ENCODE results near the gene COP1. TPM values are rescaled to one million over a fixed set of nuclear protein-coding genes. Genes with fewer than 3 reads are reported as not detected.
"Not testable (repeated sequence)": the region's sequence is repeated elsewhere in the genome, so short reads cannot be mapped to it uniquely, and the experiment has no call there.

Gene COP1
- total RNA-seq, 4 donors from 2014 or later, result 32.5 to 60.1 (median 35.7) TPM

DNA sequence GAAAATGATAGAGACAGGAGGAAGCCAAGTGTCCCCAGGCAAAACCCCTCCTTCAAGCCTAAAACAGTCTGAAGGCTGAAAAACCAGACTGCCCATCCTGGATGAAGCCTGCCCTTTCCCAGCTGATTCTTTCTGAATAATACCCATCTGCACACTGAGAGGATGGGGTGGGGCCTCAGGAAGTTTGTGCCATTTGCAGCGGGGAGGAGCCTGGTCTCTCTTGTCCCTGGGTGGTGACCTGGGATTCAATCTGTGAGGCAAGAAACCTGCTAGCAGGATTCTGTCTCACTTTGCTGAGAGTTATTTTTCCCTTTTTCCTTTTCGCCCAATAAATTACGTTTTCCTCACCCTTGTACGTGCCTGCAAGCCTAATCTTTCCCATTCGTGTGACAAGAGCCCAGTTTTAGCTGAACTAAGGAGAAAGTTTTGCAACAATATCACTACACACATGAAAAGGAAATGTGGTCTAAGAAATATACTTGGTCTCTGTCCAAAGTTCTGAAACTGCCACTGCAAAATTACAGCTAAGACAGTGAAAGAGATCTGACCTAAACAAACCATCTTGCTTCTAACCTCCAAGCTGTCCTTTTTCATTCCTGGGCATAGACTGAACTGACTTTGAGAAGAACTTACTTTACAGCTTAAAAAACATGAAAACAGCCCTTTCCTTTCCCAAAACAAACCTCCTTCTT is 105.0 kb downstream of the COP1 start:
- WGBS, 2 donors, result 91 to 93% methylated on average over 5 of the region's 5 CpGs
- Histone ChIP-seq H3K4me1 (no peaks in the 10 kb centered on the region), H3K36me3 (peaks cover 0 to 77% (median 0%) of the 10 kb centered on the region in 3 donors), H3K9me3 (peaks cover 0 to 54% (median 27%) of the 10 kb centered on the region in 3 donors), H3K27me3 (no peaks in the 10 kb centered on the region), H3K4me3 (no peak overlapping the region), H3K27ac (no peak overlapping the region)
- intact Hi-C loops (cut with DNase I), result no loop called here
- TF ChIP-seq POLR2A (IDR thresholded peaks at IDR 0.05), result no peak
- TF ChIP-seq, protein P1, sequence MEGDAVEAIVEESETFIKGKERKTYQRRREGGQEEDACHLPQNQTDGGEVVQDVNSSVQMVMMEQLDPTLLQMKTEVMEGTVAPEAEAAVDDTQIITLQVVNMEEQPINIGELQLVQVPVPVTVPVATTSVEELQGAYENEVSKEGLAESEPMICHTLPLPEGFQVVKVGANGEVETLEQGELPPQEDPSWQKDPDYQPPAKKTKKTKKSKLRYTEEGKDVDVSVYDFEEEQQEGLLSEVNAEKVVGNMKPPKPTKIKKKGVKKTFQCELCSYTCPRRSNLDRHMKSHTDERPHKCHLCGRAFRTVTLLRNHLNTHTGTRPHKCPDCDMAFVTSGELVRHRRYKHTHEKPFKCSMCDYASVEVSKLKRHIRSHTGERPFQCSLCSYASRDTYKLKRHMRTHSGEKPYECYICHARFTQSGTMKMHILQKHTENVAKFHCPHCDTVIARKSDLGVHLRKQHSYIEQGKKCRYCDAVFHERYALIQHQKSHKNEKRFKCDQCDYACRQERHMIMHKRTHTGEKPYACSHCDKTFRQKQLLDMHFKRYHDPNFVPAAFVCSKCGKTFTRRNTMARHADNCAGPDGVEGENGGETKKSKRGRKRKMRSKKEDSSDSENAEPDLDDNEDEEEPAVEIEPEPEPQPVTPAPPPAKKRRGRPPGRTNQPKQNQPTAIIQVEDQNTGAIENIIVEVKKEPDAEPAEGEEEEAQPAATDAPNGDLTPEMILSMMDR (IDR thresholded peaks at IDR 0.05), result no peak
- no peak for DNase-seq

GRCh38 chr1:176098560-176098959 is 108.5 kb downstream of the COP1 start:
- no peaks in the 10 kb centered on the region for H3K4me1 ChIP-seq
- 92 to 93% methylated on average over 2 of the region's 2 CpGs for WGBS, 2 donors
- no peak overlapping the region for H3K4me3 ChIP-seq
- no peak overlapping the region for H3K27ac ChIP-seq
- H3K36me3 ChIP-seq, result peaks cover 0 to 88% (median 0%) of the 10 kb centered on the region in 3 donors
- DNase-seq, result no peak
- intact Hi-C loops (cut with DNase I), result no loop called here
- H3K27me3 ChIP-seq, result no peaks in the 10 kb centered on the region
- TF ChIP-seq, protein P1 (IDR thresholded peaks at IDR 0.05), result no peak
- TF ChIP-seq POLR2A (IDR thresholded peaks at IDR 0.05), result no peak
- H3K9me3 ChIP-seq, result peaks cover 0 to 67% (median 27%) of the 10 kb centered on the region in 3 donors

DNA sequence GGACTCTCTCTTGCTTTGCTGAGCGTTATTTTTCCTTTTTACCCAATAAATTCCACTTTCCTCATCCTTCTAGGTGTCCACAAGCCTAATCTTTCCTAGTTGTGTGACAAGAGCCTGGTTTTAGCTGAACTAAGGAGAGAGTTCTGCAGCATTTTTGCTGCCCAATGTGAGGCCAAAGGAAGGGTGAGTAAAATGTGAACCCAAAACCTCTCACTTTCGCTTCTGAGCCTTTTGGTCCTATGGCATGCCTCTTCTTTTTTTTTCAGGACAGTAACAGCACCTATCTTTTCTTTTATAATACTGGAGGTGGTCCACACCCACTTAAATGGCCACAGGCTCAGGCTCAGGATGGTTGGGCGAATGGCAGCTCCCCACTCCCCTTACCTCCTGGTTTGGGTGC is 111.1 kb downstream of the COP1 start:
- peaks cover 0 to 53% (median 26%) of the 10 kb centered on the region in 3 donors for H3K9me3 ChIP-seq
- H3K27me3 ChIP-seq, result no peaks in the 10 kb centered on the region
- intact Hi-C loops (cut with DNase I), result no loop called here
- no peak for DNase-seq
- no peak for TF ChIP-seq POLR2A (IDR thresholded peaks at IDR 0.05)
- TF ChIP-seq, protein P1 (IDR thresholded peaks at IDR 0.05), result no peak
- H3K36me3 ChIP-seq, result peaks cover 0 to 66% (median 0%) of the 10 kb centered on the region in 3 donors
- 94 to 97% methylated on average over 3 of the region's 3 CpGs for WGBS, 2 donors
- no peak overlapping the region for H3K4me3 ChIP-seq
- H3K27ac ChIP-seq, result no peak overlapping the region
- H3K4me1 ChIP-seq, result no peaks in the 10 kb centered on the region

GRCh38 chr1:176090766-176091165 is 116.3 kb downstream of the COP1 start:
- peaks cover 0 to 4% (median 0%) of the 10 kb centered on the region in 3 donors for H3K9me3 ChIP-seq
- no peak for TF ChIP-seq POLR2A (IDR thresholded peaks at IDR 0.05)
- TF ChIP-seq, protein P1 (IDR thresholded peaks at IDR 0.05), result no peak
- H3K27ac ChIP-seq, result no peak overlapping the region
- H3K4me1 ChIP-seq, result no peaks in the 10 kb centered on the region
- intact Hi-C loops (cut with DNase I), result no loop called here
- H3K4me3 ChIP-seq, result no peak overlapping the region
- H3K36me3 ChIP-seq, result peaks cover 0 to 14% (median 0%) of the 10 kb centered on the region in 3 donors
- no peak for DNase-seq
- 86 to 100% methylated on average over 1 of the region's 1 CpG for WGBS, 2 donors
- H3K27me3 ChIP-seq, result no peaks in the 10 kb centered on the region

- H3K27ac ChIP-seq; H3K4me3 ChIP-seq; DNase-seq; intact Hi-C loops (cut with DNase I); H3K27me3 ChIP-seq; H3K9me3 ChIP-seq; H3K4me1 ChIP-seq: not testable (repeated sequence)
- WGBS, 2 donors, result 96 to 97% methylated on average over 3 of the region's 3 CpGs
- peaks cover 0 to 17% (median 0%) of the 10 kb centered on the region in 3 donors for H3K36me3 ChIP-seq
These were observed 119.3 kb downstream of the COP1 start for GRCh38 chr1:176087746-176088145.

Measured in esophagus squamous epithelium (tissue), 5 donors.